AML-193 (cell line): Measurements from ENCODE around the gene ADAM15.

Source experiments
- DNase-seq, 2 experiments: peaks; one replicate each; lab custom pipeline; 2025; lab: John Stamatoyannopoulos, UW

Gene ADAM15

GRCh38 chr1:155012776-155013602, 38.1 kb upstream of the ADAM15 start:
- DNase-seq, result peak in 1 of 2 experiments; percentile 31

- no peak for DNase-seq
These were observed 37.5 kb upstream of the ADAM15 start for GRCh38 chr1:155013632-155014031.

- DNase-seq, result no peak
These were observed 36.2 kb upstream of the ADAM15 start for GRCh38 chr1:155014709-155015508.

GRCh38 chr1:155015527-155016230, 35.4 kb upstream of the ADAM15 start:
- DNase-seq, result no peak

GRCh38 chr1:155016231-155016831, 34.8 kb upstream of the ADAM15 start:
- DNase-seq, result no peak

- DNase-seq, result peak; percentile 69 to 70
These were observed 33.8 kb upstream of the ADAM15 start for GRCh38 chr1:155017041-155017945.

- no peak for DNase-seq
These were observed 33.2 kb upstream of the ADAM15 start for GRCh38 chr1:155017946-155018316.

- DNase-seq, result no peak
These were observed 32.3 kb upstream of the ADAM15 start for GRCh38 chr1:155018617-155019348.

- no peak for DNase-seq
These were observed 31.5 kb upstream of the ADAM15 start for GRCh38 chr1:155019377-155020245.

GRCh38 chr1:155022136-155022926, 28.8 kb upstream of the ADAM15 start:
- DNase-seq, result no peak

GRCh38 chr1:155022927-155023236, 28.2 kb upstream of the ADAM15 start:
- peak in 1 of 2 experiments; percentile 29 for DNase-seq

- no peak for DNase-seq
These were observed 27.5 kb upstream of the ADAM15 start for GRCh38 chr1:155023627-155024026.

GRCh38 chr1:155024315-155024714, 26.8 kb upstream of the ADAM15 start:
- no peak for DNase-seq

GRCh38 chr1:155026154-155026553, 25.0 kb upstream of the ADAM15 start:
- no peak for DNase-seq

- DNase-seq, result no peak
These were observed 24.5 kb upstream of the ADAM15 start for GRCh38 chr1:155026588-155026987.

GRCh38 chr1:155029513-155030242, 21.4 kb upstream of the ADAM15 start:
- DNase-seq, result no peak

- DNase-seq, result no peak
These were observed 20.8 kb upstream of the ADAM15 start for GRCh38 chr1:155030243-155030795.

- no peak for DNase-seq
These were observed 20.2 kb upstream of the ADAM15 start for GRCh38 chr1:155030899-155031298.
